GM04503 (cell line): ENCODE data around the gene C6orf136.

Experiments
- DNase-seq: peaks from one replicate; pipeline ENCODE4 v3.0.0-alpha.2; 2012; ENCODE audit warnings: low read depth

The C6orf136 gene

DNA sequence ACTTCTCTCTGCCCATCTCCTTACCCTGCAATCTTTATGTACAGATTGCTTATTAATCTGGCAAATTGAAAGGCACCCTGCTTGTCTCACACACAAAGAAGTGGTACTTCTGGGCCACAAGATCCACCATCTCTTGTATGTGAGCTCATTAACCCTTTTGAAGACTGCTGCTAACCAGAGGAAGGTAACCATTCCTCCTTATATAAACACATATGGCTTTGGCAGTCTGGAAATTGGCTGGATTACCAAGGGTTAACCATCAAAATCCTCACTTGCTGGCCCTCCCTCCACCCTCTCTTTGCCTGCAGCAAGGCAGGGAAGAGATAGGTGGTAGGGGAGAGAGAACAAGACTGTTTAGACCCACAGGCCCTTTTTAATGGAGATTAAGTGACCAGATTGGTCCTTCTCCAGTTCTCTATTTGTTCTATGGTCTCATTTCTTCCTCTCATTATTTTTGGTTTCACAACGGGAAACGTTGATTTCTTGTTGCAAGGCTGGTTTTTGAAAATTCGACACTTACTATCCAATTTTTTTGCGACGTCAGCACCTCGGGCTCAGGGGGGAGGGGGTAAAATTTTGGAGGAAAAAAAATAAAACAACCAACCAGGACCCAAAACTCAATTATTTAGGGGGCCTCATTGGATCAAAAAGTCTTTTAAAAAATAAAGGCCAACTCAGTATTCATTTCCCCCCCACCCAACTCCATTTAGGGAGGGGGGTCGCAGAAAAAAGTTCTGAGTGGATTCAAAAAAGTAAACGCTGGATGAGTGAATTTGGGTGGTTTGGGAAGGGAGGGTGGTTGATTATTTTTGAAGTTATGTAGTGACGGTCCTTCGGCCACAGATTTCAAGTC, 30.7 kb upstream of the C6orf136 start:
- no peak for DNase-seq

DNA sequence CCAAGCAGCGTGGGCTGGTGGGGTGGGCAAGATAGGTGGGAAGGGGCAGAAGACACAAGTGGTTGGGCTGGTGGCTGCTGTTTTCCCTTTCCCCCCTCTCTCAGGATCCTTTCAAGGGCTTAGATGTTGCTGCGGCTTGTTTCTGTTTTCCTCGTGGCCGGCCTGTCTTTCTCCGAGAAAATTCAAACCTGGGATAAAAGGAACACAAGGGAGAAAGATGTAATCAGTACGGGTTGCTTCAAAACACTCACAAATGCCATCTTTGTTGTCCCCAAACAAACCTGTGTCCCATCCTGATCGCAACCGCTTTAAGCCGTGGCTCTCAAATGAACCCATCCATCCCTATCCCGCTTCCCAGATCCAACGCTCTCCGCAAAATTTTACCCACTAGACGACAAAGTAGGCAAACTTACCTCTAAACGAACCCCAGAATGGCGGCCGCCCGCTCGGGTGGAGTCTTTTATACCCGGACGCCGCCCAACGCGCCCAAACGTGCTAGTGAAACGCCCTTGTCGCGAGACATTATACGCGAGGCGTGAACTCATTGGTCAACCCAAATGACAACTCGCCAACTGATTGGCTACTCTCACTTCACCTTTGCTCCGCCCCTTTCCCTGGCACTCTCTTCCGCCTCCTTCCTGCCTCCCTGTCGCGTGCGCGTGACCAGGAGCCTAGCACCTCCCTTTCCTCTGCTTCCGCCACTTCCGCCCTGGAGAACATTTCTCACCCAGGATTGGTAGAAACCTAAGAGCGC, 29.9 kb upstream of the C6orf136 start, which contains the start of gene PPP1R10:
PPP1R10 (minus strand) TSS at position 433 of the 754 bp plus-strand sequence. CDS start 7,299 bp downstream, outside the sequence.
- peak; percentile 99 for DNase-seq

DNA sequence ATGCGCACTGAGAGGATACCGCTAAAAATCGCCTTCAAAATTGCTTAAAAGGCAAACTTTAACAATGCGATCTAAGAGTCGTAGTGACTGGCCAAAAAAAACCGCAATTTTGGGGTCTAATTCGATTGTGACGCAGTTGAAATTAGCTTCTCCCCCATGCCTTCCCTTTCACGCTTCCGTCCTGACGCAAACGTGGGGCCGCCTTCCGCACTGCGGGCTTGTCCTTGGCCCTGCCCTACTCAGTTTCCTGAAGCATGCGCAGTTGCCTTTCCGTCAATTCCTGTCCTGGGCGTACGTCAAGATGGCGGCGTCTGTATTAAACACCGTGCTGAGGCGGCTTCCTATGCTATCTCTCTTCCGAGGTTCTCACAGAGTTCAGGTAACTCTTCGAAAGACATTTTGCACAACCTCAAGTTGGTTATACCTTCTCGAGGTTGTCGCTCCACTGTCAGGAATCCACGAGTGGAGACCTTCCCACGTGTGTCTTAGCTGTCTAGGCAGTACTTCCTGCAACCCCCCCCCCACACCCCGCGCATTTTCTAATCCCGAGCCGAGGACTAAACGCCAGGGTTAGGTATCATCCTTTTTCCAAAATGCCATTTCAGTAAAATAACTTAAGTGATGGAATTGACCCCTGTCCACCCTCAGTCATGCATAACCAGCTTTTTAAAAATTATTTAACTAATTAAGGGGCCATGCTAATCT, 29.2 kb upstream of the C6orf136 start, which contains the start of gene MRPS18B:
MRPS18B (plus strand) TSS at position 276 of the 705 bp plus-strand sequence; CDS start at position 302, 26 bp downstream.
- peak; percentile 93 for DNase-seq

DNA sequence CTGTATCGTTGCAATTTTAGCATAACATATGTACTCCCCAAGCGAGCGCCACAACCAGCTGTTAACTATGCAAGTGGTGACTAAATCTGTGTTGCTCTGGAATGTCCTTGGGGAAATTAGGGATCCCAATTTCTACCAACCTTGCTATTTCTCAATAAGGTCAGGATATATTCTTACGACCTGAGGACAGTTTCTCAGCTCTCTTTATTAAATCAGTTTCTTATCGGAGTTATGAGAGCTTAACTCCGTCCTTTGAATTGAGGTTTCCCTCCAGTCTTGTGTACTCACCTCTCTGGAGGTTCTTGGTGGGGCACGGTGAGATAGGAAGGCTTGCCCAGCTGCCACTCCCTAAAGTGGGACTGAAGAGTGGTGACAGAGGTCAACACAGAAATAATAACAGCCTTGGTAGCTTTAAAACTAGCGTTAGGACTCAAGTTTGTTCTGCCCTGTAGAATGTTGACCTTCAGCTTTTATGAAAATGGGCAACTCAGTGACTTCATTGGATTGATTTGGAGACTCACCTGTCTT, 28.6 kb upstream of the C6orf136 start:
- DNase-seq = no peak

DNA sequence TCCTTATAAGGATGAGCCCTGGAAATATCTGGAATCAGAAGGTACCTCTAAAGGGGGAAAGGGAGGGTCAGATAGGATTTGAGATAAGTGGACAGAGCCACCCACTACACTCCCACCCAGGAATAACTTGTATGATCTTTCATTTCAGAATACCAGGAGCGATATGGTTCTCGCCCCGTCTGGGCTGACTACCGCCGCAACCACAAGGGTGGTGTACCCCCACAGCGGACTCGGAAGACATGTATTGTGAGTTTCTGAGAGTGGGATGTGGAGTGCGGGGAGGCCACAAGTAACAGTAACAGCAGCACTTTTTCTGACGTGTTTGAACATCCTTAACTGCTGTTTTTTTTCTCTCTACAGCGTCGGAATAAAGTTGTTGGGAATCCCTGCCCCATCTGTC, 27.4 kb upstream of the C6orf136 start:
- DNase-seq = no peak

DNA sequence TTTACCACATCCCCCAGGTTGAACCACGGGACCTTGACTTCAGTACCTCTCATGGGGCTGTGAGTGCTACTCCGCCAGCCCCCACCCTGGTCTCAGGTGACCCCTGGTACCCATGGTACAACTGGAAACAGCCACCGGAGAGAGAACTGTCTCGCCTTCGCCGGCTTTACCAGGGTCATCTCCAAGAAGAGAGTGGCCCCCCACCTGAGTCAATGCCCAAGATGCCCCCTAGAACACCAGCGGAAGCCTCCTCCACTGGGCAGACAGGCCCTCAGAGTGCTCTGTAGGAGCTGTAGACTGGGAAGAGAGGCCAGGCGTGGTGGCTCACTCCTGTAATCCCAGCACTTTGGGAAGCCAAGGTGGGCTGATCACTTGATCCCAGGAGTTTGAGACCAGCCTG, 21.4 kb upstream of the C6orf136 start:
- no peak for DNase-seq

DNA sequence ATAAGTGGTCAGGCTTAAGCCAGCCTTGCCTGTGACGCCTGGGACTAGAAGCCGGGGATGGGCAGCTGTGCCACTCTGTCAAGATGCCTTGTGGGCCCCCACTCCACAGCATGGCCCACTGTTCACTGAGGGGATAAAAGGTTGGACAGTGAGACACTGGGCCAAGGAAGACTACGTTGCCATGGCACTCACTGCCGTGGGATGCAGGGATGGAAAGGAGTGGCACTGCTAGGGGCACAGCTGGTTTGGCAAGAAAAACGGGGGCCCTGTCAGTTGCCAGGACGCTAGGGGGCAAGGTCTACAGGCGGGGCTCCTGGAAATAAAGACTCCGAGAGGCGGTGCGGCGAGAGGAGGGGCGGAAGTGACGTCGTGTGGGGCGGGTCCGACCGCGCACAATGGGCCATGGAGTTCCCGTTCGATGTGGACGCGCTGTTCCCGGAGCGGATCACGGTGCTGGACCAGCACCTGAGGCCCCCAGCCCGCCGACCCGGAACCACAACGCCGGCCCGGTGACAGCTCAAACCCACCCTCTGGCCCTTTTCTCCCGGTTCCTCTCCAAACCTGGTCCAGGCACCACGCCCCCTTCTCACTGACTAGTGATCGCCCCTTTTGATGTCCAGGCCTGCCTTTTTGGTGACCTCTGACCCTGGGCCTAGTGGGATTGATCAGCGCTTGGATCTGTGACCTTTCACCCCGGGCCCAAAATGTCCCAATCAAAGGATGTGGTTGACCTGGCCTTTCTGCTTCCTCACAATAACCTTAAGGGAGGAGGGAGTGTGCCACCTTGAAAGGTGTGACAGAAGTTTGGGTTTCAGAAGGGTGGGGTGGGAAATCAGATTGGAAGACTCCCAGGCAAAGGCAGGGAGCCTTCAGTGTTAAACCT, 20.2 kb upstream of the C6orf136 start, which contains the start of gene ATAT1:
ATAT1 (plus strand) TSS at position 391 of the 883 bp plus-strand sequence.
- no peak for DNase-seq

DNA sequence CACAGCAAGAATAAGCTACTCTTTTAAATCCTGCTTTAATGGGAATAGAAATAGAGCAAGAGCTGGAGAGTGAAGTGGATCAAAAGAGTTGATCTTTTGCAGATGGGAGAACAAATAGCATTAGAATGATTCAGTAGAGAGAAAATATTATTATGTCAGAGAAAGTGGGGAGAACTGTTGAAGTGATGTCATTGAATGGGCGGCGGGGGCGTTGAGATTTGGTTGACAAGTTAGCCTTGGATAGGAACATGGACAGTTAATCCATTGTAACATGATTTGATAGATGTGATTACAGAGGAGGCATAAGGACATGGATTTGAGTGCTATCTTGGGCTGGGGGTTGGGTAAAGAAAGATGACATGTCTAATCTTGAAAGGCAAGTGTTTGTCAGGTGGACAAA, 11.1 kb upstream of the C6orf136 start:
- no peak for DNase-seq

DNA sequence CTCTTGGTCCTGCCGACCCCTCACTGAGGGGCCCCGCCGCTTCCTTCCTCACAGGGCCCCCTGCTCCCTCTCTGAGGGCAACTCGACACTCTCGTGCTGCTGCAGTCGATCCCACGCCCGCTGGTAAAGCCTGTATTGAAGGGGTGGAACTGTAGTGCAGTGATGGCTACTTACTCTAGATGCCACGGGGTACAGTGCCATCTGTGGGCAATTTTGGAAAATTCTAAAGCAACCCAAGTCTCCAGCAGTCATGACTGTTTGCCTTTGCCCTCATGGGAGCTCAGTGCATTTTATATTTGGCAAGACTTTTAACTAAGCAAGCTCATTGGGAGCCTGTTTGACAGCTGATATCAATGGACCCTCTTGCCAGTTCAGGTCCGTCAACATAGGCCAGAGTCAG, 6.5 kb upstream of the C6orf136 start:
- no peak for DNase-seq

DNA sequence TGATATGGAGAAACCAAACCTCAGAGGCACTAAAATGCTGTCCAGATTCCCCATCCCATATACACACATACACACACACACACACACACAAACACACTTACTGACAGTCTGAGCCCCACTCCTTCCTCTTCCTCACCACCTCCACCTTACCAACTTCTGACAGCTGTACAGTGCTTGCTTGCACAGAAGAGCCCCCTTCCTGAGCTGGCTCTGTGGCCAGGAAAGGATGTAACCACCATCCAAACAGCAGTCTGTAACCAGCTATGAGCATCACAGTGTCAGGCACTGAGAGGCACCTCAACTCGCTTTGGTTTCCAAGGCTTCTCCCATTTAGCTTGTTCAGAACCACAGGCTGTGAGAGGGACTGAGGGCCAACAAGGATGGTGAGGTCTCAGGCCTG, 5.9 kb upstream of the C6orf136 start:
- DNase-seq = no peak

DNA sequence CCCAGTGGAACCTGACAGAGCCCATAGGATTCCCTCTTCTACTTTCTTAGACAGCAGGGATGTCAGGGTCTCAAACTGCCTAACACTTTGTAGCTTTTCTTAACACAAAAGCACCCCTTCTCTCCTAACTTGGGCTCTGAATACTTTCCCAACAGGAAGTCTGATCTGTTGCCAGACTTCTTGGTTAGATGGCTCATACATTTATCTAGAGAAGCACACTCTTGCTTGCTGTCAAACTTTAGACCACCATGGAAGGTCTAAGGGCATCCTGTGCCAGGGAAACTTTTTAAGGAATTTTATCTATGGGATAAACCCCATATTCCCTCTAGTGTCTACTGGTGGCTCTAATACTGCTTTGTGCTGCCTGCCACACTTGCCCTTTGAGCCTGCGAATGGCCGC, 3.3 kb upstream of the C6orf136 start:
- DNase-seq = no peak

DNA sequence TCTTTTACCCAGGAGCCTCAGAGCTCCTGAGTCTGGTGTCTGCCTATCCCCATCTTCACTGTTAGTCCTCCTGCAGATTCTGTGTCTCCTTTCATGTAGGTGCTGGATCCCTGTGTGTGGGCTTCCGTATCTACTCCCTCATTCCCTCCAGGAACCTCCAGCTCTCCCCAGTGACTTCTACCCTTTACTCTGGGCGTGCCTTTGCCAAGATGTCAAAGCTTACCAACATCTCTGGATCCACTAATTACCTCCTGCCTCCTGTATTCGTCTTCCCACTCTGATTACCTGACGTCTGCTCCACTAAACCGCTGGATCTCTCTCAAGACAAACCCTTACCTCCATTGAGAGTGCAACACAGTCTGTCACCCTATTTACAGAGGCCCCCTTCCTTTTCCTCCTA, 2.2 kb upstream of the C6orf136 start:
- no peak for DNase-seq

DNA sequence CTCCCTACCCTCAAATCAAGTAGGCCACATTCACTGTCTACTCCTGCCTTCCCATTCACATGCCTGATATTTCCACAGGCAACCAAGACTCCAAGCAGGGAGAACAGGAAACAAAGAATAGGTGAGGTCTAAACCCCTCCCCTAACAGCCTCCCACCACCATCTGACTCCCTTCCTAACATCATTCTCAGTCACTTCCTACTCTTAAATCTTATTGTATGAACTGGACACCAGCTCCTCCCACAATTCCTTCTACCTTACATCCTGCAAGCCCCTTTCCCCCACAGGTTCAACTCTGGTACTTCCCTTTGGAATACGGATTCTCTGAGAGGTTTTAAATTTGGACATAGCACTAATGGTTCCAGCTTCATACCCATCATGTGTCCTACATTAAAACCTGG, 944 bp upstream of the C6orf136 start:
- no peak for DNase-seq

DNA sequence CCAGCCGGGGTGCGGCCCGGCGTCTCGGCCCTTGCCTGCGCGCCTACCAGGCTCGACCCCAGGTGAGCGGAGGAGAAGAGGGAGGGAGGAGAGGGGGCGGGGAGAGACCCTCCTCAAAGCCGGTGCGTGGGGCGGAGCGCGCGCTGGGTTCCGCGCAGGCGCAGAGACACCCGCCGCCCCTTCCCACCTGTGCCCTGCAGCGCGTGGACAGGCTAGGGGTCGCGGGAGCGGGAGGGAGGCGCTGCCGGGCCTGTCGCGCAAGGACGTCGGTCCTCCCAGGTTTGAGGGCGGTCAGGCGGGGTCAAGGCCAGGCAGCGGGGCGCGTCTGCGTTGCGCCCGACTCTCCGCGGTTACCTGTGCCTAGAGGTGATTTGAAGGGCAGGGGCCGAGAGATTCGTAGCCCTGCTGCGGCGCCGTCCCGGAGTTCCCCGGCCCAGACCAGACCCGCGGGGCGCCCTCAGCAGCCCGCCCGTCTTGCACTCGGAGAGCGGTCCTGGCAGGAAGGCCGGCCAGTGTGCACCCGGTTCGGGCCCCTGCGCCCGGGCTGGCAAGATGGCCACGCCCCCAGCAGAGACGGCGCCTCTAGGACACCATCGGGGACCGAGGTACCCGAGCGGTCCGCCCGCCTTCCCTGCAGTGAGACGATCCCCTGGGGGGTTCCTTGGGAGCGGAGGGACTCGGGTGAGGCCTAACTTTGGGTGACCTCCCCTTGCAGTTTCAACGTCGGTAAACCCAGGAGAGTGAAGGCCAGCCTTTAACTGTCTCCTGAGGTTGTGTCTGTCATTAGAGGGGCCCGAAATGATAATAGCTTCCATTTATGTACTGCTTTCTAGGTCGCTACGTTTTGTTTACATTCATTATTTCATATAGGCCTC, 546 bp downstream of the C6orf136 start:
- DNase-seq = no peak

DNA sequence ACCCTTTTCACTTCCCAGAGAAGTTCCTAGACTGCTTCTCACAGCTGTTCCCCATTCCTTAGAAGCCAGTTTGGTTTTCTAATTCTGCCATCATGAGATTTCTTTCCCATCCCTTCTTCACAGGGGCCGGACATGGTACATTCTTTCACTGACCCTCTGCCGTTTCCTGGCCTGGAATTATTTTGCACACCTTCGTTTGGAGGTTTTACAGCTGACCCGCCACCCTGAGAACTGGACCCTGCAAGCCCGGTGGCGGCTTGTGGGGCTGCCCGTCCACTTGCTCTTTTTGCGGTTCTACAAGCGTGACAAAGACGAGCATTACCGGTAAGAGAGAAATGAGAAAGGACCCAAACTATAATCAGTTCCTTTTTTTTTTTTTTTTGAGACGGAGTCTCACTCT, 4.2 kb downstream of the C6orf136 start:
- DNase-seq = no peak

DNA sequence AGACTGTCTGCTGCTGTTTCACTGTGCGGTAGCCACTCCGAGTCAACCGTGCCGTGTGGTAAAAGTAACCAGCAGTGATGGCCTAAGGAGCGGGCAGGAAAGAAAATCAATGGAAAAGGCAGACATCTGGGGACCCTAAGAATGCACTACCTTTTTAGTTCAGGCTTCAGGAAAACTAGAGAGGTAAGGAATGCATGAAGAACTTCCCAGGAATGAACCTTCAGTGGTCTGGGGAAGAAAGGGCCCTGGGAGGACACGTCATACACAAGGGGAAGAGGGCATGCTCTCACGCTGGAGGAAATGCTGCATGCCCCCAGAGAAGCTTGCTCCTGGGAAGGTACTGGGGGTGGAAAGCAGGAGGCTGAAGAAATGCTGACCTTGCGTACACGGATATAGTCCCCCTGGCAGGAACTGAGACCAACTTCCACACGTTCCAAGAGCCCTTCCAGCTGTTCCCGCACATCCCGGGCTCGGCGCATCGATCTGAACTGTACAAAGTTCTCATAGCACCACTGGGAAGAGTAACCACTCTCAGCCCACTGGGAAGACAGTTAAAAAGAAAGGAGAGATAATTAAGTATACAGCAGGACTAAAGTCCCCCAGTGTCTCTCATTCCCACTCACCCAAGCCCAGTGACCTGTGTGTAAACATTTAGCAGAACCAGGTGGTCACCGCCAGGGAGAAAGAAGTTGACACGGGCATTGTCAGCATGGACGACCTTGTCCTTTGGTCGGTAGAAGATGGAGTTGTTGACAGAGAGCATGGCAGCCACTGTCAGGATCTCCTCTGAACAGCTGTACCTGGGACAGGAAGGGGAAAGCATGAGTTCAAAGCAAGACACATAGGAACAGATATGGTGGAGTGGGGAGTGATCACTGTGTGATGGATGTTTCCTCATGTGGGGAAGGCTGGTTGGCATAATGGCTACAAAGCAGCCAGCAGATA, 8.1 kb downstream of the C6orf136 start:
- no peak for DNase-seq

DNA sequence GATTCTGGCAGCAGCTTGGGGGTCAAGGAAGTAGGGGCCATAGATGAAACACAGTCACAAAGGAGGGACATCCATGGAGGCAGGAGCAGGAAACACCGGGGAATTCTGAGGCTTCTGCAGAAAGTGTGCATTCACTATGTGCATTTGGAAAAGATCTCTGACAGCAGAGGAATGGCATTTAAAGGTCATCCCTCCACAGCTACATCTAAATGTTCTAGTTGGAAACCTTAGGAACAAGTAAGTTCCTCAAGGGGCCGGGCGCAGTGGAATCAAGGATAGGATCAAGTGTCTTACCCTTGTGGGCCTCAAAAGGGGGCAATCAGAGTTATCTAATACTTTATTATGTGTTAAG, 8.8 kb downstream of the C6orf136 start:
- no peak for DNase-seq

DNA sequence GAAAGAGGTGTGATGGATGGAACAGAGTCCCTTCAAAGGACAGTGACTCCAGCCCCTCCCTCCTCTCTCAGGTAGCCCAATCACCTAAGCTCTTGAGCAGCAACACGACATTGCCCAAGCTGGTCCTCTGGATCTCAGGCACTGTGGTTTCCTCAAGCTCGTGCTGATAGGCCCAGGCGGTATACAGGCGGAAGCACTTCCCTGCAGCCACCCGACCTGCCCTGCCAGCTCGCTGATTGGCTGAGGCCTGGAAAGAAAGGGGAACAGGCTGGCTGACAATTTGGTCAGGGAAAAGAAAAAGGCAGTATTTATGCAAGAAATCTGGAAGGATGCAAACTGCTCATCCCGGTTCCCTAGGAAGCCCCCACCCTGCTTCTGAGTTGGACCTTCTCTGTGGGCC, 9.6 kb downstream of the C6orf136 start:
- no peak for DNase-seq

DNA sequence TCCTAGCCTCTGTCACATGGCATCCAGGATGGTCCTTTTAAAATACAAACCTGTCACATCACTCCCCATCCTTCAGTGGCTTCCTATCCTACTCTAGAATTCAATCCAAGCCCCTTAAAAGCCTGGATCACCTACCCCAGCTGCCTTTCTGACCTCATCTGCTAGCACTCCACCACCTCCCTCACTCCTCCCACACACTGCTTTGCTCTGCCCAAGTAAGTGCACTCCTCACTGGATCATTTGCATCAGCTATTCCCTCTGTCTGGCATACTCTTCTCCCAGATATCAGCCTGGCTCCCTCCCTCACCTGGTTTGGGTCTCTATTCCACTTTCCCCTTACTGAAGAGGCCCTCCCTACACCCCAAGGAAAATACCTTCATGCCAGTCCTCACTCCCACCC, 10.5 kb downstream of the C6orf136 start:
- DNase-seq = no peak
